H9 (cell line): ENCODE data around the gene HS6ST1. TPM values are rescaled to one million over a fixed set of nuclear protein-coding genes. Genes with fewer than 3 reads are reported as not detected.

Experiments
- DNase-seq: peaks from one replicate; pipeline ENCODE4 v3.0.0-alpha.2; 2017
- H2AFZ ChIP-seq: one replicate; pipeline ENCODE4 v1.6.1; 2013; ENCODE audit warnings: mild to moderate bottlenecking, low read length, control low read depth, moderate library complexity
- H2AK5ac ChIP-seq: 2 replicates; pipeline ENCODE4 v1.6.1; 2013; ENCODE audit warnings: low read length, control low read depth, mixed read lengths; ENCODE audit not compliant: insufficient read length
- H2BK120ac ChIP-seq: one replicate; pipeline ENCODE4 v1.6.1; 2013; ENCODE audit warnings: low read depth, mild to moderate bottlenecking, low read length, control low read depth, inconsistent platforms; ENCODE audit not compliant: poor library complexity, severe bottlenecking
- H2BK12ac ChIP-seq: 2 replicates; pipeline ENCODE4 v1.6.1; 2013; ENCODE audit warnings: low read length, control low read depth, mixed read lengths, low read depth; ENCODE audit not compliant: insufficient read length
- H2BK15ac ChIP-seq: 2 replicates; pipeline ENCODE4 v1.6.1; 2013; ENCODE audit warnings: low read depth, low read length, control low read depth
- H2BK20ac ChIP-seq: one replicate; pipeline ENCODE4 v1.6.1; 2013; ENCODE audit warnings: low read depth, mild to moderate bottlenecking, low read length, control low read depth, inconsistent platforms; ENCODE audit not compliant: poor library complexity, severe bottlenecking
- H2BK5ac ChIP-seq: 2 replicates; pipeline ENCODE4 v1.6.1; 2013; ENCODE audit warnings: low read length, control low read depth, mixed read lengths; ENCODE audit not compliant: insufficient read length
- H3K14ac ChIP-seq: 2 replicates; pipeline ENCODE4 v1.6.1; 2013; ENCODE audit warnings: low read length, control low read depth; ENCODE audit not compliant: insufficient read depth
- H3K18ac ChIP-seq: 2 replicates; pipeline ENCODE4 v1.6.1; 2013; ENCODE audit warnings: low read depth, mild to moderate bottlenecking, mixed read lengths, low read length, control low read depth; ENCODE audit not compliant: insufficient read length
- H3K23ac ChIP-seq: 2 replicates; pipeline ENCODE4 v1.6.1; 2013; ENCODE audit warnings: low read length, control low read depth, mixed read lengths, low read depth; ENCODE audit not compliant: insufficient read length
- H3K23me2 ChIP-seq: 2 replicates; pipeline ENCODE4 v1.6.1; 2013; ENCODE audit warnings: low read depth, mild to moderate bottlenecking, mixed read lengths, low read length, control low read depth; ENCODE audit not compliant: insufficient read length, poor library complexity, severe bottlenecking
- H3K27ac ChIP-seq: 2 replicates; pipeline ENCODE4 v1.5.1; 2013; ENCODE audit warnings: low read length, control low read depth, mixed read lengths, low read depth; ENCODE audit not compliant: insufficient read length
- H3K27me3 ChIP-seq: 2 replicates; pipeline ENCODE4 v1.6.1; 2013; ENCODE audit warnings: low read length, control low read depth, inconsistent platforms; ENCODE audit not compliant: insufficient read depth
- H3K4ac ChIP-seq: 2 replicates; pipeline ENCODE4 v1.6.1; 2013; ENCODE audit warnings: low read depth, mild to moderate bottlenecking, control low read depth, inconsistent platforms, low read length, moderate library complexity
- H3K4me1 ChIP-seq: 2 replicates; pipeline ENCODE4 v1.6.1; 2013; ENCODE audit warnings: low read length, control low read depth, inconsistent platforms; ENCODE audit not compliant: insufficient read depth
- H3K4me2 ChIP-seq: 2 replicates; pipeline ENCODE4 v1.6.1; 2013; ENCODE audit warnings: low read length, control low read depth, mixed read lengths; ENCODE audit not compliant: insufficient read length, insufficient read depth
- H3K56ac ChIP-seq: 2 replicates; pipeline ENCODE4 v1.6.1; 2013; ENCODE audit warnings: low read depth, mild to moderate bottlenecking, mixed read lengths, low read length, control low read depth; ENCODE audit not compliant: insufficient read length
- H3K79me1 ChIP-seq: 2 replicates; pipeline ENCODE4 v1.6.1; 2013; ENCODE audit warnings: low read depth, mild to moderate bottlenecking, moderate library complexity, low read length, control low read depth, inconsistent platforms; ENCODE audit not compliant: insufficient read depth, poor library complexity, severe bottlenecking
- H3K79me2 ChIP-seq: 2 replicates; pipeline ENCODE4 v1.6.1; 2013; ENCODE audit warnings: low read length, control low read depth, inconsistent platforms; ENCODE audit not compliant: insufficient read depth
- H3K9ac ChIP-seq: 2 replicates; pipeline ENCODE4 v1.6.1; 2013; ENCODE audit warnings: low read length, control low read depth, mixed read lengths; ENCODE audit not compliant: insufficient read length; ENCODE audit errors: extremely low read depth
- H3K9me3 ChIP-seq: one replicate; pipeline ENCODE4 v1.6.1; 2013; ENCODE audit warnings: low read depth, low read length, inconsistent platforms; ENCODE audit not compliant: control insufficient read depth
- H3T11ph ChIP-seq: one replicate; pipeline ENCODE4 v1.6.1; 2013; ENCODE audit warnings: mild to moderate bottlenecking, low read length, control low read depth, inconsistent platforms
- H4K20me1 ChIP-seq: one replicate; pipeline ENCODE4 v1.6.1; 2013; ENCODE audit not compliant: control insufficient read depth, insufficient read length, insufficient read depth
- H4K5ac ChIP-seq: 2 replicates; pipeline ENCODE4 v1.6.1; 2013; ENCODE audit warnings: low read depth, mild to moderate bottlenecking, mixed read lengths, low read length, control low read depth; ENCODE audit not compliant: insufficient read length
- H4K8ac ChIP-seq: replicated peaks from 2 replicates; pipeline ENCODE4 v1.6.1; 2013; ENCODE audit warnings: low read length, control low read depth, mixed read lengths, low read depth; ENCODE audit not compliant: insufficient read length
- H4K91ac ChIP-seq: 2 replicates; pipeline ENCODE4 v1.6.1; 2013; ENCODE audit warnings: low read depth, mild to moderate bottlenecking, moderate library complexity, mixed read lengths, low read length, control low read depth; ENCODE audit not compliant: insufficient read length
- H3K27ac Mint-ChIP-seq, 3 experiments: 2 replicates in 2 of 3; 3 replicates in 1 of 3; pipeline ENCODE4 v1.8.0; 2020 to 2021; ENCODE audit warnings: mixed read lengths in 3 of 3, mild to moderate bottlenecking in 1 of 3, moderate library complexity in 1 of 3
- H3K27me3 Mint-ChIP-seq: 2 replicates; pipeline ENCODE4 v1.8.0; 2021; ENCODE audit warnings: low read depth, mild to moderate bottlenecking, moderate library complexity, mixed read lengths
- H3K36me3 Mint-ChIP-seq, 3 experiments: 2 replicates in 2 of 3; 3 replicates in 1 of 3; pipeline ENCODE4 v1.8.0; 2020 to 2021; ENCODE audit warnings: low read depth in 3 of 3, mixed read lengths in 3 of 3; ENCODE audit not compliant: insufficient read depth in 1 of 3
- H3K4me1 Mint-ChIP-seq, 2 experiments: 2 replicates each; pipeline ENCODE4 v1.8.0; 2020; ENCODE audit warnings: mixed read lengths in 2 of 2
- H3K4me3 Mint-ChIP-seq, 2 experiments: 2 replicates in 1 of 2; 3 replicates in 1 of 2; pipeline ENCODE4 v1.8.0; 2020 to 2021; ENCODE audit warnings: mild to moderate bottlenecking in 2 of 2, mixed read lengths in 2 of 2, moderate library complexity in 1 of 2
- H3K9me3 Mint-ChIP-seq, 2 experiments: 2 replicates in 1 of 2; 3 replicates in 1 of 2; pipeline ENCODE4 v1.8.0; 2020; ENCODE audit warnings: mild to moderate bottlenecking in 2 of 2, mixed read lengths in 2 of 2, moderate library complexity in 1 of 2
- WGBS: extraction: QIAGEN DNeasy Blood & Tissue Kit; methylation state at CpG from one replicate; pipeline ENCODE4 v1.1.7; 2013; ENCODE audit warnings: missing lambda C conversion rate, low lambda C conversion rate, mixed read lengths; ENCODE audit not compliant: insufficient read length; ENCODE audit errors: extremely low coverage; 5-methylcytosine and 5-hydroxymethylcytosine counted together
- total RNA-seq: library from RNA; stranded (reverse); gene quantifications from 2 replicates; pipeline ENCODE4 v1.2.1, GENCODE V29; 2021
- TF ChIP-seq, protein P1 (sequence below): fragments of 200-600 bp; sonication (generic); conservative IDR thresholded peaks from 3 replicates; pipeline ENCODE4 v1.8.0; 2021; ENCODE audit warnings: antibody characterized with exemption, mild to moderate bottlenecking

HS6ST1 gene
- total RNA-seq, 1 experiment from 2014 or later, result 60.2 TPM

DNA sequence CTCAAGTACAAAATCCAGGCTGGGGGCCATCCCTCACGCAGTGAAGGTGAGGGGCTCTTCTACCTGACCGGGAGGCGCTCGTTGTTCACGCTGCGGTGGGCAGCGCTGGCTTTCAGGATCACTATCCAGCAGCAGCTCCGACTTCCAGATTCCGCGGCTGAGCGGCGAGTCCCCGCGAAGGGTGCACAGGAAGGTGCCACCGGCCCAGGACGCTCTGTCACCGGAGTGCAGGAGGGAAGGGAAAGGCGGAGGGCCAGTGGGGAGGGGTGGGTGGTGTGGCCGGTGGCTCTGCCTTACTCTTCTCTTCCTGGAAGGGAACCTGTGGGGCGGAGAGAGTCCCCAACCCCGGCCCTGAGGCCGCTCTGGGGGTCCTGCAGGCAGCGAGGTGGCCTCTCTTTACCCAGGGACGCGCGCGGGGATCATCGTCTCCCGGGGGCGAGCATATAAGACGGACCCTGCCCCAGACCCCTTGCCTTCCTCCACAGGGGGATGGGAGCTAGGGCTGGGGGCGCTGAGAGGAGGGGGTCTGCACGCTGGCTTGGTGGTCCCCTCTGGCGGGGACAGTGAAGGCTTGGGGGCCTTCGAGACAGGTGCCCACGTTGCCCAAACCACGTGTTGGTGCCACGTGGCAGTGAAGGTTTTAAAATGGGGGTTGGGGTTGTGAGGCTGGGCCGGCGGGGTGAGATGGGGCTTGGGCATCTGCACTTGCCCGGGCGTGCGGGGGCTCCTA is 26.9 kb upstream of the HS6ST1 start:
- Mint-ChIP-seq H3K9me3 (peaks cover 16 to 22% of the 10 kb centered on the region in 2 experiments), H3K36me3 (peaks cover 4 to 23% (median 11%) of the 10 kb centered on the region in 3 experiments; a peak in 5 of 7 replicates), H3K4me3 (no peak overlapping the region), H3K27me3 (peaks cover 3% of the 10 kb centered on the region; the same call in 1 of the 2 replicates), H3K27ac (no peak overlapping the region; a peak in 1 of 7 replicates), H3K4me1 (peaks cover 3 to 7% of the 10 kb centered on the region in 2 experiments)
- H2BK5ac ChIP-seq, result no peak overlapping the region
- no peaks in the 10 kb centered on the region for H3K4me1 ChIP-seq
- H3K79me2 ChIP-seq, result no peaks in the 10 kb centered on the region
- no peaks in the 10 kb centered on the region for H3K27me3 ChIP-seq
- peaks cover 2% of the 10 kb centered on the region for H3K9me3 ChIP-seq
- H4K91ac ChIP-seq, result no peak overlapping the region
- no peaks in the 10 kb centered on the region for H3K23me2 ChIP-seq
- H3K56ac ChIP-seq, result no peak overlapping the region
- no peak overlapping the region for H2AFZ ChIP-seq
- H3K23ac ChIP-seq, result no peak overlapping the region
- H4K8ac ChIP-seq, result no peak overlapping the region
- no peak overlapping the region for H2BK120ac ChIP-seq
- DNase-seq, result no peak
- TF ChIP-seq, protein P1, sequence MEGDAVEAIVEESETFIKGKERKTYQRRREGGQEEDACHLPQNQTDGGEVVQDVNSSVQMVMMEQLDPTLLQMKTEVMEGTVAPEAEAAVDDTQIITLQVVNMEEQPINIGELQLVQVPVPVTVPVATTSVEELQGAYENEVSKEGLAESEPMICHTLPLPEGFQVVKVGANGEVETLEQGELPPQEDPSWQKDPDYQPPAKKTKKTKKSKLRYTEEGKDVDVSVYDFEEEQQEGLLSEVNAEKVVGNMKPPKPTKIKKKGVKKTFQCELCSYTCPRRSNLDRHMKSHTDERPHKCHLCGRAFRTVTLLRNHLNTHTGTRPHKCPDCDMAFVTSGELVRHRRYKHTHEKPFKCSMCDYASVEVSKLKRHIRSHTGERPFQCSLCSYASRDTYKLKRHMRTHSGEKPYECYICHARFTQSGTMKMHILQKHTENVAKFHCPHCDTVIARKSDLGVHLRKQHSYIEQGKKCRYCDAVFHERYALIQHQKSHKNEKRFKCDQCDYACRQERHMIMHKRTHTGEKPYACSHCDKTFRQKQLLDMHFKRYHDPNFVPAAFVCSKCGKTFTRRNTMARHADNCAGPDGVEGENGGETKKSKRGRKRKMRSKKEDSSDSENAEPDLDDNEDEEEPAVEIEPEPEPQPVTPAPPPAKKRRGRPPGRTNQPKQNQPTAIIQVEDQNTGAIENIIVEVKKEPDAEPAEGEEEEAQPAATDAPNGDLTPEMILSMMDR, result no peak
- no peak overlapping the region for H2BK12ac ChIP-seq
- no peak overlapping the region for H3K27ac ChIP-seq
- no CpG with 5 or more reads among the region's 43 CpGs for WGBS
- H4K5ac ChIP-seq, result no peak overlapping the region
- H3T11ph ChIP-seq, result no peak overlapping the region
- H3K9ac ChIP-seq, result no peak overlapping the region
- no peak overlapping the region for H2AK5ac ChIP-seq
- no peak overlapping the region; the same call in 1 of the 2 replicates for H3K14ac ChIP-seq
- H2BK15ac ChIP-seq, result no peak overlapping the region
- H3K4me2 ChIP-seq, result no peak overlapping the region
- H3K79me1 ChIP-seq, result no peaks in the 10 kb centered on the region
- H2BK20ac ChIP-seq, result no peak overlapping the region
- H3K18ac ChIP-seq, result no peak overlapping the region
- H3K4ac ChIP-seq, result no peak overlapping the region
- peaks cover 2% of the 10 kb centered on the region for H4K20me1 ChIP-seq
